GM18505 (cell line): ENCODE data around the gene ZDHHC14.

Experiments
- ATAC-seq: cut with Tn5 transposase; IDR thresholded peaks from one replicate; pipeline ENCODE4 v1.9.1; 2021; ENCODE audit not compliant: unreplicated experiment
- POLR2A ChIP-seq: IDR thresholded peaks from 4 replicates; pipeline ENCODE4 v1.6.1; 2011; ENCODE audit warnings: borderline replicate concordance; ENCODE audit not compliant: insufficient read depth, insufficient read length; ENCODE audit errors: extremely low read depth

ZDHHC14 gene

GRCh38 chr6:157599191-157599590 is 218.2 kb downstream of the ZDHHC14 start:
- no peak for ATAC-seq
- TF ChIP-seq POLR2A, result no peak

DNA sequence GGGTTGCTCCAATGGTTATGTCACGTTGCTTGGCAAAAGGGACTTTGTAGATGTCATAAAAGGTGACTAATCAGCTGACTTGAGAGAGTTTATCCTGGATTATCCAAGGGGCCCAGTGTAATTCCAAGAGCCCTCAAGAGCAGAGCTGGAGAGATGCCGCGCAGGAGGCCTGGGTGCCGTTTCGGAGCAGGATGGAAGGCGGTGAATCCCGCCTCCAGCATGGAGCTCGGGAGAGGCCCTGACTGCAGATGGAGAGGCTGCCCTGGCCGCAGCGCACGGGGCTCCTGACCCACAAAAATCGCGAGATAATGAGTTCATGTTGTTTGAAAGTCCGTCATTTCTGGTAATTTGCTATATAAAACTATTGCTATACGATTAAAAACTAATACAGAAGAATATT is 219.8 kb downstream of the ZDHHC14 start:
- no peak for ATAC-seq
- TF ChIP-seq POLR2A, result no peak

DNA sequence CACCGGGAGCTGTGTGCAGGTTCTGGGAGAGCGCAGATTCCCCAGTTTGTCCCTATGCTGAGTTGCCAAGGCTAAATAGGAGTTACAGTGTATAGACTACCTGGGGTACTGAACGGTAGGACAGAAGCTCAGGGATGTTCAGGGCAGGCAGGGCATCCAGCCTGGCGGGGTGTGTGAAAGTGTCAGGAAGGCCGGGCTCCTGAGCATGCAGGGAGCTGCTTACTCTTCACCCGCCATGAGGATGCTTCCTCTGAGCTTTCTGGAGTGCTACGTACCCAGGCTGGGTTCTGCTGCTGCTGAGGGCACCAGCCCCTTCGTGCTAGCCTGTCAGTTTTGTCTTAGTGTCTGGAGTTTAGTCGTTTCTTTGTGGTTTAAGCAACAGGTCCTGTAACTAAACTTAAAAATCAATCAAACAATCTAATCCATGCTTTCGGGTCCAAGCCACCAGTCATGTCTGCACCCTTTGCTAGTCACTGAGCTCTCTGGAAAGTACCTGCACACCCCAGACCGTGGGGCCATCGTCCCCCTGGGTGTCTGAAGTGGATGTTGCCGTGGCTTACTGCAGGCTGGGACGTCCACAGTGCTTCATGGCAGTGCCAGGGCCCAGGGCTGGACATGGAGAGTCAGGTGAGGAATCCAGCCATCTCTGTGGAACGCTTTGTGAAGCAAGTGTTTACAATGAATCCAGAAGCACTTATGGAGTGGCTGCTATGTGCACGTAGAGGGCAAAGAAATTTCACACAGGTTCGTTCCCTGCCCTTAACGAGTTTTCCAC is 221.7 kb downstream of the ZDHHC14 start:
- no peak for ATAC-seq
- TF ChIP-seq POLR2A, result no peak

DNA sequence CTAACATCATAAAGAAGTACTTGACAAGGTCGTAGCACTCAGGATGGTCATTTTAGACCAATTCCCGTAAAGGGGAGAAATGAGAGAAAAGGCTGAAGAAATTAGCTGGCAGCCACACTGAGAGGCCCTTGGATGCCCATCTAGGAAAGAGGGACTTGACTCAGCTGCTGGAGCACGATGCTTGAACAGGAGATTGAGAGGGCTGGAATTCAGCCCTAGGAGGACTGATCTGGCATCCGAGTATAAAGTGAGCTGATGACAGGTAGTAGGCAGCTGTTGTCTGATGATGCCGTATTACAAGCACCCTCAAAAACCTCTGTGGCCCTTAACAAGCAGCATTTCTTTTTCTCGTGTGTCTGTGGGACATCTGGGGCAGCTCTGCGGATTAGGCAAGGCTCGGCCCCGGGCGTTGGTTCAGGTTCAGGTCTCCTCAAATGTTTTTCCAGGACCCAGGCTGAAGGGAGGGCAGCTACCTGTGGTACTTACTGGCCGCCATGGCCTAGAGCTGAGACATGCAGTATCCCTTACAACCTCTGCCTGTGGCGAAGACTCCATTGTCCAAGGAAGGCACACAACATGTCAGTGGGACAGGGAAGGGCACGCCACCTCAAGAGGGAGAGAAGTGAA is 222.4 kb downstream of the ZDHHC14 start:
- no peak for TF ChIP-seq POLR2A
- ATAC-seq, result no peak

GRCh38 chr6:157603971-157604370 is 223.0 kb downstream of the ZDHHC14 start:
- ATAC-seq, result no peak
- TF ChIP-seq POLR2A, result no peak

- TF ChIP-seq POLR2A, result no peak
- ATAC-seq, result no peak
Observed at GRCh38 chr6:157604816-157605215, 223.8 kb downstream of the ZDHHC14 start.

DNA sequence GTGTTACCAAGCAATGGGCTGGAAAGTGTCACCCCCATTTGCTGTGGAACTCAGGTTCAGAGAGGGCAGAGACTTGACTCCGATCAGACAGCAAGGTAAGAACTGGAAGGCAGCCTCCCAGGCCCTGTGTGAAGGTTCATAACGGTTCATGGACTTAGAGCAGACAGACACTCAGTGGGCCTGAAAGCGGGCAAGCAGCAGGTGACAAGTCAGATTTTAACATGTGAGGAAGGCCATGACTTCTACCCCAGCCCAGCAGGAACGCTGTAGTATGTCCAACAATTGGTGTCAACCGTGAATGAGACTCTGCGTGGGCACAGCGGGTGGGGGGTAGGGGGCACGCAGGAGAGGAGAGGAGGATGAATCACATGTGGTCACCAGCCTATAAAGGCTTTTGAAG is 224.5 kb downstream of the ZDHHC14 start:
- ATAC-seq, result no peak

DNA sequence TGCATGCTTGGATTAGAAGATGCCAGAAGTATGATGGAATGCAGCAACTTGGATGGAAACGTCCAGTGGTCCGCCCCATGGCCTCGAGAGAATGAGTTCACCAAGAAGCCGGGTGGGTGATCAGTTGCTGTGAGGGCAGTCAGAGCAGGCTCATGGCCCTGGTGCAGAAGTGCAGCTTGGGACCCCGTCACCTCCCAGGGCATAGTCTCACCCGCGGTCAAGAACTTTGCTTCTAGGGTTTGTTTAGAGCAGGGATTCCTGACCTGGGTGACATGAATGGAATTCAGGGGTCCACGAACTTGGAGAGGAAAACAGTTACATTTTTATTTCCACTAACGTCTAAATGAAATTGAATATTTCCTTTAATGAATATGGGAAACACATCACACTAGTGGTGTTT is 225.5 kb downstream of the ZDHHC14 start:
- TF ChIP-seq POLR2A, result no peak
- ATAC-seq, result no peak

More for the DNA sequence above, 224.5 kb downstream of the ZDHHC14 start:
- no peak for TF ChIP-seq POLR2A

GRCh38 chr6:157607317-157608109 is 226.5 kb downstream of the ZDHHC14 start:
- ATAC-seq, result peak; percentile 61
- no peak for TF ChIP-seq POLR2A

GRCh38 chr6:157608221-157609075 is 227.5 kb downstream of the ZDHHC14 start:
- ATAC-seq, result no peak
- TF ChIP-seq POLR2A, result no peak

DNA sequence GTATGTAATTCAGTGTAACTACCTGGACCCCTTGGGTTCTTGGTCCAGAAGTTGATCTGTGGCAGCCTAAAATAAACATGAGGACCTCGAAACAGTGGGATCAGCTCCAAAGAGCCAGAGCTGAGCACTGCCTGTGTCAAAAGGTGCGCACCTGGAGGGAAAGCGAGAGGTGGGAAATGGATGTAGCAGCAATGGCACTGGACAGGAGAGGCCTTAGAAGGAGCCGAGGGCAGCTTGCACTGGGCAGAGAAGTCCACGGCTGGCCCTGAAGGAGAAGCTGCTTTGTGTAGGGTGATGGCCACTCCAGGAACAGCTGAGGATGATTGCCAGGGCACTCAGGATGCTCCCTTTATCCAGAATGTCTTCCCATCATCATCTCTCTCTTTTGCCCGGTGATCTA is 228.1 kb downstream of the ZDHHC14 start:
- ATAC-seq, result no peak
- TF ChIP-seq POLR2A, result no peak

DNA sequence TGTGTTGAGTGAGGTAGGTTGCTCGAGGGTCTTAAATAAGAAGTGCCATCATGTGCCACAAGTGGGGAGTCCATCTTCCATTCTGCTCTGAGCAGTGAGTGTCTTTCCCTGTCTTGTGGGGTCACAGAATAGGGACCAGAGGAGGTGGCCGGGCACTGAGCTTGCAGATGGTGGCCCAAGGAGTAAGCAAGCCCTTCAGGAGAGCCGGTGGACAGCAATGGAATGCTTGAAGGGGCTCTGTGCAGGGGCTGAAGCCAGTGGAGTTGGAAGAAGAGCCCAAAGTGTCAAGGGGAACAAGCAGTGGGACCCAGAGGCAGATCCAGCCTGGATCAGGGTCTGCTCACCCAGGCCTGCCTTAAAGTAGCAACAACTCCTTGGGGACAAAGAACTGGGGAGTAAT is 228.6 kb downstream of the ZDHHC14 start:
- ATAC-seq, result no peak
- no peak for TF ChIP-seq POLR2A

- no peak for TF ChIP-seq POLR2A
- no peak for ATAC-seq
Observed at GRCh38 chr6:157610451-157610999, 229.5 kb downstream of the ZDHHC14 start.

GRCh38 chr6:157611406-157611805 is 230.4 kb downstream of the ZDHHC14 start:
- no peak for TF ChIP-seq POLR2A
- no peak for ATAC-seq
